ENCODE results near the gene CHKB. TPM values are rescaled to one million over a fixed set of nuclear protein-coding genes. Genes with fewer than 3 reads are reported as not detected.

CHKB gene
- total RNA-seq, 1 donor from 2014 or later = 27.1 TPM

GRCh38 chr22:50548921-50549790, 33.5 kb downstream of the CHKB start:
- DNase-seq (ENCODE audit: low read depth) = no peak

GRCh38 chr22:50548040-50548920, 34.4 kb downstream of the CHKB start:
- no peak for DNase-seq (ENCODE audit: low read depth)

- DNase-seq (ENCODE audit: low read depth) = no peak
Measured at GRCh38 chr22:50547263-50547985, 35.2 kb downstream of the CHKB start.

- no peak for DNase-seq (ENCODE audit: low read depth)
Measured at GRCh38 chr22:50546326-50547262, 36.1 kb downstream of the CHKB start.

- DNase-seq (ENCODE audit: low read depth) = no peak
Measured at GRCh38 chr22:50545522-50546325, 36.9 kb downstream of the CHKB start, which contains the start of gene KLHDC7B. Gene KLHDC7B (plus strand): TSS chr22:50545899. CDS start chr22:50546244, 345 bp downstream.

- no peak for DNase-seq (ENCODE audit: low read depth)
Measured at GRCh38 chr22:50544746-50545253, 37.8 kb downstream of the CHKB start.

- DNase-seq (ENCODE audit: low read depth) = no peak
Measured at GRCh38 chr22:50544078-50544745, 38.4 kb downstream of the CHKB start.

GRCh38 chr22:50542416-50542927, 40.2 kb downstream of the CHKB start:
- no peak for DNase-seq (ENCODE audit: low read depth)

GRCh38 chr22:50541667-50542026, 41.0 kb downstream of the CHKB start:
- DNase-seq (ENCODE audit: low read depth) = peak; percentile 87

- DNase-seq (ENCODE audit: low read depth) = no peak
Measured at GRCh38 chr22:50540381-50540780, 42.3 kb downstream of the CHKB start.

- DNase-seq (ENCODE audit: low read depth) = no peak
Measured at GRCh38 chr22:50537765-50538164, 44.9 kb downstream of the CHKB start.

GRCh38 chr22:50536226-50536625, 46.4 kb downstream of the CHKB start:
- DNase-seq (ENCODE audit: low read depth) = no peak

- DNase-seq (ENCODE audit: low read depth) = no peak
Measured at GRCh38 chr22:50535113-50535512, 47.5 kb downstream of the CHKB start.

GRCh38 chr22:50533856-50534711, 48.6 kb downstream of the CHKB start:
- peak; percentile 79 for DNase-seq (ENCODE audit: low read depth)

- DNase-seq (ENCODE audit: low read depth) = no peak
Measured at GRCh38 chr22:50532824-50533796, 49.5 kb downstream of the CHKB start.

- peak; percentile 48 for DNase-seq (ENCODE audit: low read depth)
Measured at GRCh38 chr22:50531962-50532674, 50.5 kb downstream of the CHKB start.
